ENCODE data around the gene HS3ST4. TPM values are rescaled to one million over a fixed set of nuclear protein-coding genes. Genes with fewer than 3 reads are reported as not detected.

The HS3ST4 gene
- total RNA-seq, 4 donors from 2014 or later: 0.15 to 4.6 (median 0.37) TPM

GRCh38 chr16:25709213-25709612, 17.5 kb downstream of the HS3ST4 start:
- intact Hi-C loops (cut with DNase I): no loop called here
- Histone ChIP-seq H3K9me3 (peaks cover 0 to 5% (median 0%) of the 10 kb centered on the region in 3 donors), H3K4me1 (no peaks in the 10 kb centered on the region), H3K27ac (no peak overlapping the region), H3K4me3 (no peak overlapping the region), H3K27me3 (peaks cover 0 to 21% (median 0%) of the 10 kb centered on the region in 4 donors), H3K36me3 (no peaks in the 10 kb centered on the region)
- 30 to 36% methylated on average over 6 of the region's 7 CpGs for WGBS, 2 donors
- DNase-seq: no peak
- TF ChIP-seq CTCF (IDR thresholded peaks at IDR 0.05) (no peak), POLR2A (IDR thresholded peaks at IDR 0.05) (no peak)

- DNase-seq: no peak
Measured at GRCh38 chr16:25713785-25714570, 22.2 kb downstream of the HS3ST4 start.

GRCh38 chr16:25716186-25716585, 24.4 kb downstream of the HS3ST4 start:
- TF ChIP-seq POLR2A (IDR thresholded peaks at IDR 0.05): no peak
- TF ChIP-seq CTCF (IDR thresholded peaks at IDR 0.05): no peak
- no peak overlapping the region for H3K4me3 ChIP-seq
- intact Hi-C loops (cut with DNase I): no loop called here
- DNase-seq: no peak
- H3K27me3 ChIP-seq: peaks cover 0 to 15% (median 0%) of the 10 kb centered on the region in 4 donors
- H3K4me1 ChIP-seq: no peaks in the 10 kb centered on the region
- no peaks in the 10 kb centered on the region for H3K36me3 ChIP-seq
- 87 to 90% methylated on average over 2 of the region's 2 CpGs for WGBS, 2 donors
- no peaks in the 10 kb centered on the region for H3K9me3 ChIP-seq
- no peak overlapping the region for H3K27ac ChIP-seq

More at GRCh38 chr16:25713785-25714570, 22.2 kb downstream of the HS3ST4 start:
- TF ChIP-seq CTCF (IDR thresholded peaks at IDR 0.05): no peak
- no peak for TF ChIP-seq POLR2A (IDR thresholded peaks at IDR 0.05)
- Histone ChIP-seq H3K27ac (no peak overlapping the region), H3K27me3 (peaks cover 0 to 17% (median 0%) of the 10 kb centered on the region in 4 donors), H3K36me3 (no peaks in the 10 kb centered on the region), H3K4me1 (no peaks in the 10 kb centered on the region), H3K9me3 (no peaks in the 10 kb centered on the region), H3K4me3 (no peak overlapping the region)
- WGBS, 2 donors: 64 to 67% methylated on average over 12 to 13 of the region's 13 CpGs
- intact Hi-C loops (cut with DNase I): no loop called here

- no peak for DNase-seq
- intact Hi-C loops (cut with DNase I): no loop called here
- Histone ChIP-seq H3K9me3 (no peaks in the 10 kb centered on the region), H3K4me1 (no peaks in the 10 kb centered on the region), H3K36me3 (no peaks in the 10 kb centered on the region), H3K4me3 (no peak overlapping the region), H3K27me3 (no peaks in the 10 kb centered on the region), H3K27ac (no peak overlapping the region)
- 71 to 82% methylated on average over 3 of the region's 3 CpGs for WGBS, 2 donors
- TF ChIP-seq CTCF (IDR thresholded peaks at IDR 0.05): no peak
- no peak for TF ChIP-seq POLR2A (IDR thresholded peaks at IDR 0.05)
Measured at GRCh38 chr16:25721439-25721838, 29.7 kb downstream of the HS3ST4 start.

- Histone ChIP-seq H3K27ac (no peak overlapping the region), H3K4me1 (no peaks in the 10 kb centered on the region), H3K9me3 (no peaks in the 10 kb centered on the region), H3K27me3 (no peaks in the 10 kb centered on the region), H3K36me3 (no peaks in the 10 kb centered on the region), H3K4me3 (no peak overlapping the region)
- intact Hi-C loops (cut with DNase I): no loop called here
- 48% methylated on average over 5 of the region's 5 CpGs for WGBS, 2 donors
- no peak for TF ChIP-seq CTCF (IDR thresholded peaks at IDR 0.05)
- no peak for TF ChIP-seq POLR2A (IDR thresholded peaks at IDR 0.05)
- DNase-seq: no peak
Measured at GRCh38 chr16:25726430-25727098, 34.8 kb downstream of the HS3ST4 start.

Measured in esophagus squamous epithelium (tissue), 5 donors.